ENCODE measurements around the gene FGGY. TPM values are rescaled to one million over a fixed set of nuclear protein-coding genes. Genes with fewer than 3 reads are reported as not detected.

FGGY gene
- total and polyA plus RNA-seq, 2 donors (not counting 3 experiments of a cell fraction or from before 2014, with no cell fraction given), result 5.6 to 6.4 TPM

GRCh38 chr1:59804301-59804700 lies 507.4 kb downstream of the FGGY start:
- dilution Hi-C loops (cut with MboI; ENCODE audit: extremely low pct_ligation_motif_present, low sequenced_read_pairs) (no loop called here), intact Hi-C loops (cut with micrococcal nuclease) (no loop called here)
- DNase-seq (ENCODE audit: low read depth, low spot score), result peak; percentile 16
- no peak overlapping the region for H3K9ac ChIP-seq (replicated peaks; ENCODE audit: extremely low read depth, insufficient read depth, low read length)
- H3K4me2 ChIP-seq (ENCODE audit: insufficient read depth, low read length), result no peak overlapping the region
- no peaks in the 10 kb centered on the region for H3K9me3 ChIP-seq (replicated peaks; ENCODE audit: control insufficient read depth, insufficient read depth, low read length)
- no peak for FAIRE-seq
- no TSS peak for BruUV-seq (replicated peaks)
- no peaks in the 10 kb centered on the region for H4K20me1 ChIP-seq (replicated peaks; ENCODE audit: control insufficient read depth, extremely low read depth, insufficient read depth, low read length)
- H3K27me3 ChIP-seq (ENCODE audit: control insufficient read depth in 2 of 2, insufficient read depth in 2 of 2, low read length in 2 of 2), result peaks cover 0 to 7% of the 10 kb centered on the region in 2 experiments
- H3K27ac ChIP-seq (ENCODE audit: insufficient read depth, low read depth, low read length), result no peak overlapping the region
- H3K79me2 ChIP-seq (ENCODE audit: control insufficient read depth, insufficient read depth, low read length), result no peaks in the 10 kb centered on the region
- ChIA-PET POLR2A (no interaction called here), CTCF (no interaction called here)
- no peak overlapping the region for H2AFZ ChIP-seq (ENCODE audit: low read depth, low read length)
- no peaks in the 10 kb centered on the region for H3K9me1 ChIP-seq (replicated peaks; ENCODE audit: control insufficient read depth, extremely low read depth, insufficient read depth, low read length)
- H3K36me3 ChIP-seq (ENCODE audit: control insufficient read depth in 2 of 2, extremely low read depth in 1 of 2, insufficient read depth in 2 of 2, low read length in 2 of 2), result no peaks in the 10 kb centered on the region
- TF ChIP-seq EZH2 (IDR thresholded peaks at IDR 0.05; ENCODE audit: borderline replicate concordance, low read depth, low read length, severe bottlenecking) (no peak), MAX (IDR thresholded peaks at IDR 0.05; ENCODE audit: insufficient read depth, insufficient read length) (no peak), MYC (IDR thresholded peaks at IDR 0.05; ENCODE audit: low read depth, low read length) (no peak), JUN (IDR thresholded peaks at IDR 0.05; ENCODE audit: borderline replicate concordance, insufficient read depth, insufficient read length, low read depth) (no peak), GATA2 (IDR thresholded peaks at IDR 0.05; ENCODE audit: insufficient read depth, insufficient read length, low read depth, low read length) (no peak), CTCF (IDR thresholded peaks at IDR 0.05; ENCODE audit: extremely low read depth in 1 of 2, insufficient read depth in 1 of 2, low read depth in 1 of 2, low read length in 2 of 2) (no peak), POLR2AphosphoS5 (IDR thresholded peaks at IDR 0.05; ENCODE audit: insufficient read depth, low read depth, low read length) (no peak), FOS (IDR thresholded peaks at IDR 0.05; ENCODE audit: borderline replicate concordance, insufficient read depth, low read length) (no peak), POLR2A (IDR thresholded peaks at IDR 0.05; ENCODE audit: low read depth, low read length) (no peak)
- H3K4me3 ChIP-seq (replicated peaks in 1 of 3; ENCODE audit: insufficient read depth in 1 of 3, low read depth in 1 of 3, low read length in 3 of 3), result no peak overlapping the region
- no peaks in the 10 kb centered on the region for H3K4me1 ChIP-seq (ENCODE audit: control insufficient read depth, extremely low read depth, insufficient read depth, low read length)

Measured in endothelial cell of umbilical vein (primary cell).